GM19025 (cell line): ENCODE results near the gene STXBP5.

ENCODE experiments used
- ATAC-seq: cut with Tn5 transposase; IDR thresholded peaks from one replicate; pipeline ENCODE4 v1.9.1; 2021; ENCODE audit warnings: mild to moderate bottlenecking, low read depth, moderate library complexity; ENCODE audit not compliant: unreplicated experiment

Gene STXBP5

DNA sequence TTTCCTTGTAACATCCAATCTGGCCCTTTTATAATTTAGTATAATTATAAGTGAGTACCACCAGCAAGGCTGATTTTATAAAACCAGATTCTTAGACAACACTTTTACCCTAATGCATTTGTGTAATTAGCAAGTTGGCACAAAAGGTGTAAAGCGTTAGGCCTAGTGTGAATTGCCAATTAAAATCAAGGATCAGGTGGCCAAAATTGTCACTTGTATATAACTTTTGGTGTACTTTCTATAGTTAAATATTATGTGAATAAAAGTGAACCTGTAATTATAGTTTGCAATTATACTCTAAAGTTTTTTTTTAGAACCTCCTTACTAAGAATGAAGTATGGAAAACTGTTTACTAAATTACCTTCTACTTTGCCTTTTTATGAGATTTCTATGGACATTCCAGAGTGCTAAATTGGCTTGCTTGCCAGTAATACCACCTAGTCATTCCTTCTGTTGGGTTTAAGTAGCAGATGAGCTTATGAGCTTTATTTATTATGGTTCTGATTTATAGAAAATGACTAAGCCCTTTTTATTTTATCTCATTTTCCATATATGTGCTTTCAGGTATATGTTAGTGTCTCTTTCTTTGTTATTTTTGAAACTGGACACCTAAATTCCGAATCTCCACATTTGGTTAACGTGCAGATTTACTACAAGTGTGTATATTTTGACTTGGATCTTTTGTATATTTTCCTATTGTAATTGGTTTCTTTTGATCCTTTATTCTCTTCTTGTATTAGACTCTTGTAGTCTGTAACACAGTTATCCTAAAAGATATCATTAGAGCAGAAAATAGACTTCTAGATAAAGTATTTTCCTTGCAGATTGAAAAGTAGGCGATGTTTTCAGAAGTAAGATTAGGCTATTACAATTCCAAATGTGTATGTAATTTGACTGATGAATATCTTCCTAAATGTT, 3.9 kb downstream of the STXBP5 start:
- ATAC-seq, result no peak

DNA sequence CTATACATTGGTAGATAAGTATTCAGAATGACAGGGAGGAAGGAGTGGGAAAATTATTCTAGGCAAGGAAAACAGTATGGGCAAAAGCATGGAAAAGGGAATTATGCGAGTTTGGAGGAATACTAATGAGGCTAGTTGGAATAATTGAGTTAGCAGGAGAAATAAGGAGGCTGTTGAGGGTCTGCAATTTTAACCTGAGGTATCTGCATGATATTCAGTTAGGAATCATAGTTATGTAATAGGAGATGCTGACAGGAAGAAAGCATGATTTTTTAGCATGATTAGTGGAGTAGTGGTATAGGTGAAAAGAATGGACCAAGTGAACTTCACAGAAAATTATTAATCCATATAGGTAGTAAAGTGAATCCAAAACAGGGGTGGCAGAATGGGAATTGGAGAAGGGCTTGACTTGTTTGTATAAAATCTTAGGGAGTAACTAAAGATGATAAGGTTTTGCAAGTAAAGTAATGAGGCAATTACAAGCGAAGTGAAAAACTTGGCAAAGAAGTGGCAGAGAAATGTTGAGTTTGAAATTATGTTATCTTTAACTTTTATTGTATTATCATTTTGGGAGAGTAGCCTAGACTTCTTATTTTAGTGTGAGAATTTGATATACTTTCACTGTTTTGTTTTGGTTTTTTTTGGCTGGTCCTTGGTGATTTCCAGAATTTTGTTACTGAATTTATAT, 5.7 kb downstream of the STXBP5 start:
- no peak for ATAC-seq

- no peak for ATAC-seq
Observed at GRCh38 chr6:147211349-147211748, 7.1 kb downstream of the STXBP5 start.

DNA sequence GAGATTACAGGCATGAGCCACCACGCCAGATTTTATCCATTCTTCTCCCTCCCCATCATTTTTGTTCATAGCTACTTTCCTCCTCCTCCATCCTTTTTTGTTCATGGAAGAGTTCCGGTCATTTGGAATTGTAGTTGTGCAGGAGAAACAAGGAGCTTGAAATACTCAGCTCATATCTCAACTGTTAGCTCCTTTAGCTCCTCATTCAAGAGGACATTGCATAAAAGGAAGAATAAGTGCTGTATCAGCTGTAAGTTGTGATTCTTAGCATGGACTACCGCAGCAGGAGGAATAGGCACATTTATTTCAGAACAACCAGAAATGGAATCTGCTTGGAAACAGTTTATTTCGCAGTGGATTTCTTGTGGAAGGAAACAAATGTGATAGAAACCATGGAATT, 7.6 kb downstream of the STXBP5 start:
- ATAC-seq, result no peak

GRCh38 chr6:147212622-147213021, 8.4 kb downstream of the STXBP5 start:
- ATAC-seq, result no peak

DNA sequence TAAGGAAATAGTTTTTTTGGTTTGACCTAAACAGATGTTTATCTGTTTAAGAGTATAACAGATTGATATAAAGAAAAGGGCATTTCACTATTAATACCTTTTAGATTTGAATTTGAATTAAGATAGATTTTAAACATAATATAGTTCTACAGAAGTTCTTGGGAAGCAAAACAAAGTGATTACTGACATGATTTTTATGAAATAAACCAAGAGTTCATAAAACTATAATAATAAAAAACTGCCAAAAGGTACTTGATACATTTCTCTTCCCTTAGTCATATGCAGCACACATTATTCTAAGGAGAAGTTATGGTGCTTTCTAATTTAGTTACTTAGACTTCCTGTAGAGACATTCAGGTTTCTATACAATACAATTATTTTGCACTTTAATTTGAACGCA, 9.6 kb downstream of the STXBP5 start:
- no peak for ATAC-seq

DNA sequence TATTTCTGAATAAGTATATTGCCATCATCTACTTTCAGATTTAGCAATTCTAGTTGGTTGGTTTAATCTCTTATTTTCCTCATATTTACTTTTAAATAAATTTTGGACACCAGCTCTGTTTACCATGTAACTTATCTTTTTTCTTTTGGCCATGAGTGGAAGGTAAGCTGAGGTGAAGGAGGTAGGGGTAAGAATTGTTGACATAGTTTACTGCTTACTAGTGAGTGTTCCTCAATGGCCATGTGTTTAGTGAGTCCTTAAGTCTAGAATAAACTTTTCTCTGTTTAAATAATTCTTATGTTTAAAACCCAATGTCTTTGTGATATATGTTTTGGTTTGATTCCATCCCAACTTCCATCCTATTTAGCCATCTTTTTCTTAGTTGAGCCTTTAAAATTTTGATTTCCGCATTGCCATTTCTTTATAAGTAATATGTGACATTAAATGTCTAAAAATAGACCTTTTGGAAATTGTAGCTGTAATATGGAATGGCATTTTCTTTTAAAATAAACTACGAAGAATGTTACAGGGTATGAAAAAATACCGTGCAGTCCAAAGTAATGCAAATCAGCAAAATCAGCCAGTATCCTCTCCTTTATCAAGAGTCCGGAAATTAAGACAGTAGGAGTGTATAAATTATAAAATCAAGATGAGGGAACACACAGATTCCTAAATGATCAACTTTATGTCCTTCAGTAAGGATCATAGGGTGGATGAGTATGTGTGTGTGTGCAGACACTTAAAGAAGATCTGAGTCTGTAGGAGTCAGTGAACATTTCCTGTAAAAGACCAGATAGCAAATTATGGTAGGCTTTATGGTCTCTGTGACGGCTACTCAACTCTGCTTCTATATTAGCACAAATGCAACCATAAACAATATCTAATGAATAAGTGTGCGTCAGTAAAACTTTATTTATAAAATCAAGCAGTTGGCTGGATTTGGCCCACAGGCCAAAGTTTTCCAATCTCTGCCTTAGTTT, 10.3 kb downstream of the STXBP5 start:
- ATAC-seq, result no peak

DNA sequence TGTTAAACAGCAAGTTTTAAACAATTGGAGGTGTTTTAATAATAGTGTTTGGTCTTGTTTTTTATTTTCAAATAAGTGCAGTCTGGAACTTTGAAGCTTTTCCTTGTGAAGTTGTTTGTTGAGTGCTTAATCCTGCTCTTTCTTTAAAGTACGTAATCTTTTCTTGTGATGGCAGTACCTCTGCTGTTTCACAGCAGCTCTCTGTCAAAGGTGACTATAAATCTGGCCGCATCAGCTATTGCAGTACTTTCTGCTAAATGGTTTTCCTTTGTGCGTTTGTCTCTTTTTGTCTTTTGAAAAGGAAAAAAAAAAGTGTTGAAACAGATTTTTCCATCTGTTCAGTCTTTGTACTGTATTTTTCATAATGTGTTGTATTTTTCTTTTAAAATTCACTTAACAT, 12.7 kb downstream of the STXBP5 start:
- no peak for ATAC-seq

DNA sequence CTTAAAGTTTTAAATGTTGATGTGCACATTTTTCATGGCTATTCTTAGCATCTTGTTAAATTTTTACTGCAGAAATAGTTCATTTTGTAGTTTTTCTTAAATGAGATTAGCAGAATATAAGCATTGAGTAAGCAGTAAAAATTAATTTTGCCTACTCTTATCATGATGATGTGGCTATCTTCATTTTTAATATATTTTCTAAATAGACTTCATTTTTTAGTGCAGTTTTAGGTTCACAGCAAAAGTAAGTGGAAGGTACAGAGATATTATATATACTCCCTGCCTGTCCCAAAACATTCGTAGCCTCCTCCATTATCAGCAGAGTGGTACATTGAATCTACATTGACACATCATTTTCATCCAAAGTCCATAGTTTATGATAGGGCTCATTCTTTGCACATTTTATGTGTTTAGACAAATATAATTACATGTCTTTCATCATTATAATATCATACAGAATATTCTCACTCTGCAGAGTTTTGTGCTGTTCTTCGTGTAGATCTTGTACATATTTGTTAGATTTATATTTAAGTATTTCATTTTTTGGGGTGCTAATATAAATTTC, 13.7 kb downstream of the STXBP5 start:
- no peak for ATAC-seq

DNA sequence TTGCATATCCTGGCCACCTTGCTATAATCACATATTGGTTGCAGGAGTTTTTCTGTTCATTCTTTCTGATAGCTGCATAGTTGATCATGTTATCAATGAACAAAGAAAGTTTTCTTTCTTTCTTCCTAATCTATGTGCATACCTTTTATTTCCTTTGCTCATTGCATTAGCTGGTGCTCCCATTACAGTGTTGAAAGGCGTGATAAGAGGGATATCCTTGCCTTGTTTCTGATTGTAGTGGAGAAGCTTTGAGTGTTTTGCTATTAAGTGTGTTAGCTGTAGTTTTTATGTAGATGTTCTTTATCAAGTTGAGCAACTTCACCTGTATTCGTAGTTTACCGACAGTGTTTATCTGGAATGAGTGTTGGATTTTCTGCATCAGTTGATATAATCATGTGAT, 14.6 kb downstream of the STXBP5 start:
- ATAC-seq, result no peak

- ATAC-seq, result no peak
Observed at GRCh38 chr6:147219463-147219862, 15.2 kb downstream of the STXBP5 start.

DNA sequence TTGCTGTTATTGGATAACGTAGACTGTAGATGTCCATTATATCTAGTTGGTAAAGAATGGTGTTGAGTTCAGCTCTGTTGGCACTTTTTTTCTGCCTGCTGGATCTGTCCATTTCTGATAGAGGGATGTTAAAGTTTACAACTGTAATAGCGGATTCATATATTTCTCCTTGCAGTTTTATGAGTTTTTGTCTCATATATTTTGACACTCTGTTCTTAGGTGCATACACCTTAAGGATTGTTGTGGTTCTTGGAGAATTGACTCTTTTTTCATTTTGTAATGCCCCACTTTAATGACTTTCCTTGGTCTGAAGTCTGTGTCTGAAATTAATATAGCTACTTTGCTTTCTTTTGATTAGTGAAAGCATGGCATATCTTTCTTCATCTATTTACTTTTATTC, 16.1 kb downstream of the STXBP5 start:
- ATAC-seq, result no peak

- no peak for ATAC-seq
Observed at GRCh38 chr6:147221739-147222138, 17.5 kb downstream of the STXBP5 start.

- no peak for ATAC-seq
Observed at GRCh38 chr6:147222160-147222838, 18.1 kb downstream of the STXBP5 start.

DNA sequence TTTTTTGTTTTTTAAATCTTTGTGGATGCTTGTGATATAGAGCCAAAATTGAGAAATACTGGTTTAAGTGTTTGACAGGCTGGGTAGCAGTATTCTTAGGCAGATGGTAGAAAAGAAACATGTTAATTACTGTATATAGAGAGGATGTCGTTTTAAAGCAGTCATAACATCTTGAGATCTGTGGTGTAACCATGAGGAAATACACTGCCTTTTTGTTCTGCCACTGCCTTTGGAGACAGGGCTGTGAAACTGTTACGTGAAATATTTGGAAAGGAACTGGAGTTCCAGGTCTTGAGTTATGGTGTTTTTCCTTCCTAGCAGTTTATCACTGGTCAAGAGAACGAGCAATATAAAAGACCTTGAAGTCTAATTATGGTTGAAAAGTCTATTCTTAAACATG, 19.5 kb downstream of the STXBP5 start:
- ATAC-seq, result no peak

DNA sequence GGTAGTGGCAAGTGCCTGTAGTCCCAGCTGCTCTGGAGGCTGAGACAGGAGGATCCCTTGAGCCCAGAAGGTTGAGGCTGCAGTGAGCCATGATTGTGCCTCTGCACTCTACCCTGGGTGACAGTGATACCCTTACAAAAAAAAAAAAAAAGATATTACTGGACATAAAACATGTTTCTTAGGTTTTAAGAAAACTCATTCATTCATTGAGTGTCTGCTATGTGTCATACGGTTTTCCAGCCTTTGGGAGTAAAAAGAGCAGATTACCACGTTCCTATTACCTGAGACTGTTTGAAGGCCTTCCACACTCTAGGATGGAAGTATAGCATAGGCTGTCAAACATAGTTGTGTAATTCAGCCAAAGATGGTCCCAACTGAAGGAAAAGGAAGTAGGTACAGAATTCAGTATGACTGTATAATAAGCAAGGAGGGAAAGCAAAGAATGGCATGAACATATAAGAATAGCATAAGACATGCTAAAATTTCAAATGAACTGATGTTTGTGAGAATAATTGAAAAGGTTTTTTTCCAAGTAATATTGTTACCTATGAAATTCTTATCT, 22.0 kb downstream of the STXBP5 start:
- ATAC-seq, result no peak

GRCh38 chr6:147226877-147227276, 22.7 kb downstream of the STXBP5 start:
- ATAC-seq, result no peak

DNA sequence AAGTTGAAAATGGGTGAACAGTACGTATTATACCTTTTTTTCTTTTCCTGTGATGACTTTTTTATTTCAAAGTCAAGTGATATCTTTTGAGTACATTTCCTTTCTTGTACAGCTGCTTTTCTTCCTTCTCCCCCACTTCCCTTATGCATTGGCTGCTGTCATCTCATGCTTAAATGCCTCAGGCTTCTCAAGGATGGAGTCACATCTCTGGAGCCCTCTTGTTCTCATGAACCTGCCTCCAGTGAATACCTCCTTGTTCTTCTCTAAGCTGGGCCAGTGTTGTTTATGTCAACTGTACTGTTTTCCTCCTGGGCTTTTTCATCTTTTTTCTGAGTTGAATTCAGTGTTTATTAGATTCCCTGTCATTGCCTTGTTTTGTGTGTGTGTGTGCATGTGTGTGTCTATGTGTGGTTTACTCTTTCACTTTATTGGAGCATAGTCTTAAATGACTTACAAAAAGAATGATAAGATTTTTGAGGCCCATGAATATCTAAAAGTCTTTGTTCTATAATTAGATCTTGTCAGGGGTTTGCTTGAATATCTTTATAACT, 23.6 kb downstream of the STXBP5 start:
- no peak for ATAC-seq

DNA sequence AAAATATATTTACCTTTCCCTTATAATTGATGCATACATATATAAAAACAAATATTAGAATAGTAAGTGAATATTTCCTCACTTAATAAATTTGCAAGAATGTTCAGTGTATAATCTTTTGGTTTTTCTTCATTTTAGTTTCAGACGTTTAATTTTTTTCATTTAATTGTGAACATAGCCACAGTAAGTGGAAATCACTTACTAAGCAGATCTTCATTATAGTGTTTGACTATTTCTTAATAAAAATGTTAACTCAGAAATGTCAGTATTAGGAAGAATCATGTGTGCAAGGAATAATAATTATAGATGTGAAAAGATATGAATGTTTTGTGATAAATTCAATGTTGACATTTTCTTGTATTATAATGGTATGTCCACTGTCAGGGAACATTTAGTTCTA, 27.4 kb downstream of the STXBP5 start:
- no peak for ATAC-seq
